WTC11 (cell line): ENCODE measurements around the gene TFF3. TPM values are rescaled to one million over a fixed set of nuclear protein-coding genes. Genes with fewer than 3 reads are reported as not detected.

Source experiments
- ATAC-seq: fragments of 200-7000 bp; cut with Tn5 transposase; 2 replicates; pipeline ENCODE4 v1.10.0; 2021; ENCODE audit warnings: mild to moderate bottlenecking, moderate library complexity
- CTCF ChIA-PET: fragments of 300-600 bp; sonication (Branson Sonifier 250); formaldehyde crosslinking; loops from one replicate; lab custom pipeline; 2021; ENCODE audit warnings: antibody characterized with exemption; lab: Charles Lee
- POLR2A ChIA-PET: fragments of 350-600 bp; sonication (Branson Sonifier 250); formaldehyde crosslinking; loops from one replicate; lab custom pipeline; 2021; ENCODE audit warnings: antibody characterized with exemption; lab: Charles Lee
- DNase-seq: peaks from one replicate; pipeline ENCODE4 v3.0.0; 2021; ENCODE audit warnings: low spot score
- H3K27ac Mint-ChIP-seq: 2 replicates; pipeline ENCODE4 v1.8.0; 2021; ENCODE audit warnings: mixed read lengths
- H3K27me3 Mint-ChIP-seq: 2 replicates; pipeline ENCODE4 v1.8.0; 2021; ENCODE audit warnings: low read depth, mild to moderate bottlenecking, moderate library complexity, mixed read lengths
- H3K36me3 Mint-ChIP-seq: 2 replicates; pipeline ENCODE4 v1.8.0; 2021; ENCODE audit warnings: mixed read lengths
- H3K4me1 Mint-ChIP-seq: 2 replicates; pipeline ENCODE4 v1.8.0; 2022; ENCODE audit warnings: mixed read lengths
- H3K4me3 Mint-ChIP-seq: 2 replicates; pipeline ENCODE4 v1.8.0; 2021; ENCODE audit warnings: mild to moderate bottlenecking, moderate library complexity, mixed read lengths
- H3K9me3 Mint-ChIP-seq: 2 replicates; pipeline ENCODE4 v1.8.0; 2021; ENCODE audit warnings: mixed read lengths
- FOXP1 ChIP-seq: sonication (generic); formaldehyde crosslinking; IDR thresholded peaks from 2 replicates; pipeline ENCODE4 v1.8.0; 2022; ENCODE audit warnings: missing genetic modification reagents, mild to moderate bottlenecking, moderate library complexity, borderline replicate concordance
- IRF2 ChIP-seq: sonication (generic); formaldehyde crosslinking; IDR thresholded peaks from 2 replicates; pipeline ENCODE4 v1.8.0; 2022; ENCODE audit warnings: low read depth, missing genetic modification reagents, borderline replicate concordance
- JUN ChIP-seq: sonication (generic); formaldehyde crosslinking; IDR thresholded peaks from 2 replicates; pipeline ENCODE4 v1.8.0; 2023; ENCODE audit warnings: mild to moderate bottlenecking, missing genetic modification reagents
- NR2C2 ChIP-seq: sonication (generic); formaldehyde crosslinking; IDR thresholded peaks from 2 replicates; pipeline ENCODE4 v1.8.0; 2022; ENCODE audit warnings: mild to moderate bottlenecking, missing genetic modification reagents
- OVOL2 ChIP-seq: fragments of 250-450 bp; sonication (Bioruptor Pico); IDR thresholded peaks from 2 replicates; pipeline ENCODE4 v1.9.0; 2021; ENCODE audit warnings: mild to moderate bottlenecking, borderline replicate concordance
- SMAD3 ChIP-seq: sonication (generic); formaldehyde crosslinking; IDR thresholded peaks from 2 replicates; pipeline ENCODE4 v1.8.0; 2022; ENCODE audit warnings: missing genetic modification reagents, mild to moderate bottlenecking, borderline replicate concordance
- TEAD4 ChIP-seq: sonication (generic); formaldehyde crosslinking; IDR thresholded peaks from 2 replicates; pipeline ENCODE4 v1.8.0; 2022; ENCODE audit warnings: mild to moderate bottlenecking, missing genetic modification reagents
- ZBTB21 ChIP-seq: sonication (generic); formaldehyde crosslinking; IDR thresholded peaks from 2 replicates; pipeline ENCODE4 v1.8.1; 2023; ENCODE audit warnings: mild to moderate bottlenecking, missing genetic modification reagents, borderline replicate concordance
- ZNF263 ChIP-seq: sonication (generic); formaldehyde crosslinking; IDR thresholded peaks from 2 replicates; pipeline ENCODE4 v1.8.1; 2022; ENCODE audit warnings: low read depth, mild to moderate bottlenecking, moderate library complexity, missing genetic modification reagents
- ZNF396 ChIP-seq: fragments of 250-450 bp; sonication (Bioruptor Pico); IDR thresholded peaks from 2 replicates; pipeline ENCODE4 v1.8.0; 2021; ENCODE audit warnings: mild to moderate bottlenecking, moderate library complexity, borderline replicate concordance
- ZNF671 ChIP-seq: fragments of 250-450 bp; sonication (Bioruptor Pico); IDR thresholded peaks from 2 replicates; pipeline ENCODE4 v1.8.0; 2021; ENCODE audit warnings: mild to moderate bottlenecking
- total RNA-seq: library from RNA; stranded (reverse); gene quantifications from 3 replicates; pipeline ENCODE4 v1.2.3, GENCODE V29; 2021
- TF ChIP-seq, protein P1 (sequence below): fragments of 250-450 bp; sonication (Bioruptor Pico); IDR thresholded peaks from 2 replicates; pipeline ENCODE4 v1.9.0; 2021; ENCODE audit warnings: mild to moderate bottlenecking, borderline replicate concordance
- TF ChIP-seq, protein P2 (sequence below): sonication (generic); formaldehyde crosslinking; conservative IDR thresholded peaks from 2 replicates; pipeline ENCODE4 v1.8.1; 2023; ENCODE audit warnings: mild to moderate bottlenecking, low read depth, missing genetic modification reagents, moderate library complexity
- TF ChIP-seq, protein P3 (sequence below): fragments of 250-450 bp; sonication (Bioruptor Pico); IDR thresholded peaks from 2 replicates; pipeline ENCODE4 v1.9.0; 2021; ENCODE audit warnings: mild to moderate bottlenecking
- TF ChIP-seq, protein P4 (sequence below): sonication (generic); formaldehyde crosslinking; IDR thresholded peaks from 2 replicates; pipeline ENCODE4 v1.8.1; 2023; ENCODE audit warnings: mild to moderate bottlenecking, missing genetic modification reagents, borderline replicate concordance
- TF ChIP-seq, protein P5 (sequence below): sonication (generic); formaldehyde crosslinking; IDR thresholded peaks from 2 replicates; pipeline ENCODE4 v1.8.1; 2023; ENCODE audit warnings: mild to moderate bottlenecking, missing genetic modification reagents, moderate library complexity
- TF ChIP-seq, protein P6 (sequence below): sonication (generic); formaldehyde crosslinking; IDR thresholded peaks from 2 replicates; pipeline ENCODE4 v1.8.1; 2022; ENCODE audit warnings: low read depth, missing genetic modification reagents, borderline replicate concordance
- TF ChIP-seq, protein P7 (sequence below): sonication (generic); formaldehyde crosslinking; IDR thresholded peaks from 2 replicates; pipeline ENCODE4 v1.8.0; 2022; ENCODE audit warnings: mild to moderate bottlenecking, missing genetic modification reagents
- TF ChIP-seq, protein P8 (sequence below): sonication (generic); formaldehyde crosslinking; IDR thresholded peaks from 2 replicates; pipeline ENCODE4 v1.8.0; 2023; ENCODE audit warnings: missing genetic modification reagents
- TF ChIP-seq, protein P9 (sequence below): sonication (generic); formaldehyde crosslinking; IDR thresholded peaks from 2 replicates; pipeline ENCODE4 v1.8.1; 2022; ENCODE audit warnings: mild to moderate bottlenecking, moderate library complexity, missing genetic modification reagents

The TFF3 gene
- total RNA-seq, 1 experiment from 2014 or later, result 4.2 TPM

DNA sequence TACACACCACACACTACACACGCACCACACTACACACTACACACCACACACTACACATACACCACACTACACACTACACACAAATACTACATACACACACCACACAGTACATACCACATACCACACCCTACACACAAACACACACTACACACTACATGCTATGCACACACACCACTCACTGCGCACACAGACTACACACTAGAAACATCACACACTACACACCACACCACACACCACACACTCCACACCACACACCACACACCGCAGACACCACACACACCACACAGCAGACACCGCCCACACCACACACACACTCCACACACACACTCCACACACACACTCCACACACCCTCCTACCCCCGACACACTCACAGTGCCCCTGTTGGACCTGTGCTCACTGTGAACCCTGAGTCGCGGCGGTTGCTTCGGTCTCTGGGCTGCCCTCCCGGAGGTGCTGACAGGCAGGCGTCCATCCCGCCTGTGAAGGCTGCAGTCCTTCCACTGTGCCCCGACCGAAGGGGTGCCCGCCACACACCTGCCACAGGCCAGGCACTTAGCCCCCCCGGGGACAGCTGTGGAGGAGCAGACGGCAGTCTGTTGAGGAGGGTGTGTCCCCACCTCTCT lies 21.4 kb downstream of the TFF3 start:
- DNase-seq (peak; percentile 9), ATAC-seq (no peak)
- ChIA-PET CTCF (no interaction called here), POLR2A (no interaction called here)
- TF ChIP-seq, protein P1, sequence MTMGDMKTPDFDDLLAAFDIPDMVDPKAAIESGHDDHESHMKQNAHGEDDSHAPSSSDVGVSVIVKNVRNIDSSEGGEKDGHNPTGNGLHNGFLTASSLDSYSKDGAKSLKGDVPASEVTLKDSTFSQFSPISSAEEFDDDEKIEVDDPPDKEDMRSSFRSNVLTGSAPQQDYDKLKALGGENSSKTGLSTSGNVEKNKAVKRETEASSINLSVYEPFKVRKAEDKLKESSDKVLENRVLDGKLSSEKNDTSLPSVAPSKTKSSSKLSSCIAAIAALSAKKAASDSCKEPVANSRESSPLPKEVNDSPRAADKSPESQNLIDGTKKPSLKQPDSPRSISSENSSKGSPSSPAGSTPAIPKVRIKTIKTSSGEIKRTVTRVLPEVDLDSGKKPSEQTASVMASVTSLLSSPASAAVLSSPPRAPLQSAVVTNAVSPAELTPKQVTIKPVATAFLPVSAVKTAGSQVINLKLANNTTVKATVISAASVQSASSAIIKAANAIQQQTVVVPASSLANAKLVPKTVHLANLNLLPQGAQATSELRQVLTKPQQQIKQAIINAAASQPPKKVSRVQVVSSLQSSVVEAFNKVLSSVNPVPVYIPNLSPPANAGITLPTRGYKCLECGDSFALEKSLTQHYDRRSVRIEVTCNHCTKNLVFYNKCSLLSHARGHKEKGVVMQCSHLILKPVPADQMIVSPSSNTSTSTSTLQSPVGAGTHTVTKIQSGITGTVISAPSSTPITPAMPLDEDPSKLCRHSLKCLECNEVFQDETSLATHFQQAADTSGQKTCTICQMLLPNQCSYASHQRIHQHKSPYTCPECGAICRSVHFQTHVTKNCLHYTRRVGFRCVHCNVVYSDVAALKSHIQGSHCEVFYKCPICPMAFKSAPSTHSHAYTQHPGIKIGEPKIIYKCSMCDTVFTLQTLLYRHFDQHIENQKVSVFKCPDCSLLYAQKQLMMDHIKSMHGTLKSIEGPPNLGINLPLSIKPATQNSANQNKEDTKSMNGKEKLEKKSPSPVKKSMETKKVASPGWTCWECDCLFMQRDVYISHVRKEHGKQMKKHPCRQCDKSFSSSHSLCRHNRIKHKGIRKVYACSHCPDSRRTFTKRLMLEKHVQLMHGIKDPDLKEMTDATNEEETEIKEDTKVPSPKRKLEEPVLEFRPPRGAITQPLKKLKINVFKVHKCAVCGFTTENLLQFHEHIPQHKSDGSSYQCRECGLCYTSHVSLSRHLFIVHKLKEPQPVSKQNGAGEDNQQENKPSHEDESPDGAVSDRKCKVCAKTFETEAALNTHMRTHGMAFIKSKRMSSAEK (CRISPR knock-in tag), result no peak
- TF ChIP-seq OVOL2 (no peak), SMAD3 (CRISPR knock-in tag) (no peak), JUN (CRISPR knock-in tag) (no peak), IRF2 (no peak), ZNF671 (CRISPR knock-in tag) (no peak), ZNF396 (CRISPR knock-in tag) (no peak), NR2C2 (CRISPR knock-in tag) (no peak), ZBTB21 (CRISPR knock-in tag) (no peak), ZNF263 (no peak), TEAD4 (CRISPR knock-in tag) (no peak), FOXP1 (no peak)
- TF ChIP-seq, protein P2, sequence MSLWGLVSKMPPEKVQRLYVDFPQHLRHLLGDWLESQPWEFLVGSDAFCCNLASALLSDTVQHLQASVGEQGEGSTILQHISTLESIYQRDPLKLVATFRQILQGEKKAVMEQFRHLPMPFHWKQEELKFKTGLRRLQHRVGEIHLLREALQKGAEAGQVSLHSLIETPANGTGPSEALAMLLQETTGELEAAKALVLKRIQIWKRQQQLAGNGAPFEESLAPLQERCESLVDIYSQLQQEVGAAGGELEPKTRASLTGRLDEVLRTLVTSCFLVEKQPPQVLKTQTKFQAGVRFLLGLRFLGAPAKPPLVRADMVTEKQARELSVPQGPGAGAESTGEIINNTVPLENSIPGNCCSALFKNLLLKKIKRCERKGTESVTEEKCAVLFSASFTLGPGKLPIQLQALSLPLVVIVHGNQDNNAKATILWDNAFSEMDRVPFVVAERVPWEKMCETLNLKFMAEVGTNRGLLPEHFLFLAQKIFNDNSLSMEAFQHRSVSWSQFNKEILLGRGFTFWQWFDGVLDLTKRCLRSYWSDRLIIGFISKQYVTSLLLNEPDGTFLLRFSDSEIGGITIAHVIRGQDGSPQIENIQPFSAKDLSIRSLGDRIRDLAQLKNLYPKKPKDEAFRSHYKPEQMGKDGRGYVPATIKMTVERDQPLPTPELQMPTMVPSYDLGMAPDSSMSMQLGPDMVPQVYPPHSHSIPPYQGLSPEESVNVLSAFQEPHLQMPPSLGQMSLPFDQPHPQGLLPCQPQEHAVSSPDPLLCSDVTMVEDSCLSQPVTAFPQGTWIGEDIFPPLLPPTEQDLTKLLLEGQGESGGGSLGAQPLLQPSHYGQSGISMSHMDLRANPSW (CRISPR knock-in tag), result no peak
- TF ChIP-seq, protein P3, sequence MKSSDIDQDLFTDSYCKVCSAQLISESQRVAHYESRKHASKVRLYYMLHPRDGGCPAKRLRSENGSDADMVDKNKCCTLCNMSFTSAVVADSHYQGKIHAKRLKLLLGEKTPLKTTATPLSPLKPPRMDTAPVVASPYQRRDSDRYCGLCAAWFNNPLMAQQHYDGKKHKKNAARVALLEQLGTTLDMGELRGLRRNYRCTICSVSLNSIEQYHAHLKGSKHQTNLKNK (CRISPR knock-in tag), result no peak
- TF ChIP-seq, protein P4, sequence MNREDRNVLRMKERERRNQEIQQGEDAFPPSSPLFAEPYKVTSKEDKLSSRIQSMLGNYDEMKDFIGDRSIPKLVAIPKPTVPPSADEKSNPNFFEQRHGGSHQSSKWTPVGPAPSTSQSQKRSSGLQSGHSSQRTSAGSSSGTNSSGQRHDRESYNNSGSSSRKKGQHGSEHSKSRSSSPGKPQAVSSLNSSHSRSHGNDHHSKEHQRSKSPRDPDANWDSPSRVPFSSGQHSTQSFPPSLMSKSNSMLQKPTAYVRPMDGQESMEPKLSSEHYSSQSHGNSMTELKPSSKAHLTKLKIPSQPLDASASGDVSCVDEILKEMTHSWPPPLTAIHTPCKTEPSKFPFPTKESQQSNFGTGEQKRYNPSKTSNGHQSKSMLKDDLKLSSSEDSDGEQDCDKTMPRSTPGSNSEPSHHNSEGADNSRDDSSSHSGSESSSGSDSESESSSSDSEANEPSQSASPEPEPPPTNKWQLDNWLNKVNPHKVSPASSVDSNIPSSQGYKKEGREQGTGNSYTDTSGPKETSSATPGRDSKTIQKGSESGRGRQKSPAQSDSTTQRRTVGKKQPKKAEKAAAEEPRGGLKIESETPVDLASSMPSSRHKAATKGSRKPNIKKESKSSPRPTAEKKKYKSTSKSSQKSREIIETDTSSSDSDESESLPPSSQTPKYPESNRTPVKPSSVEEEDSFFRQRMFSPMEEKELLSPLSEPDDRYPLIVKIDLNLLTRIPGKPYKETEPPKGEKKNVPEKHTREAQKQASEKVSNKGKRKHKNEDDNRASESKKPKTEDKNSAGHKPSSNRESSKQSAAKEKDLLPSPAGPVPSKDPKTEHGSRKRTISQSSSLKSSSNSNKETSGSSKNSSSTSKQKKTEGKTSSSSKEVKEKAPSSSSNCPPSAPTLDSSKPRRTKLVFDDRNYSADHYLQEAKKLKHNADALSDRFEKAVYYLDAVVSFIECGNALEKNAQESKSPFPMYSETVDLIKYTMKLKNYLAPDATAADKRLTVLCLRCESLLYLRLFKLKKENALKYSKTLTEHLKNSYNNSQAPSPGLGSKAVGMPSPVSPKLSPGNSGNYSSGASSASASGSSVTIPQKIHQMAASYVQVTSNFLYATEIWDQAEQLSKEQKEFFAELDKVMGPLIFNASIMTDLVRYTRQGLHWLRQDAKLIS, result no peak
- TF ChIP-seq, protein P5, sequence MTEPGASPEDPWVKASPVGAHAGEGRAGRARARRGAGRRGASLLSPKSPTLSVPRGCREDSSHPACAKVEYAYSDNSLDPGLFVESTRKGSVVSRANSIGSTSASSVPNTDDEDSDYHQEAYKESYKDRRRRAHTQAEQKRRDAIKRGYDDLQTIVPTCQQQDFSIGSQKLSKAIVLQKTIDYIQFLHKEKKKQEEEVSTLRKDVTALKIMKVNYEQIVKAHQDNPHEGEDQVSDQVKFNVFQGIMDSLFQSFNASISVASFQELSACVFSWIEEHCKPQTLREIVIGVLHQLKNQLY (CRISPR knock-in tag), result no peak
- TF ChIP-seq, protein P6, sequence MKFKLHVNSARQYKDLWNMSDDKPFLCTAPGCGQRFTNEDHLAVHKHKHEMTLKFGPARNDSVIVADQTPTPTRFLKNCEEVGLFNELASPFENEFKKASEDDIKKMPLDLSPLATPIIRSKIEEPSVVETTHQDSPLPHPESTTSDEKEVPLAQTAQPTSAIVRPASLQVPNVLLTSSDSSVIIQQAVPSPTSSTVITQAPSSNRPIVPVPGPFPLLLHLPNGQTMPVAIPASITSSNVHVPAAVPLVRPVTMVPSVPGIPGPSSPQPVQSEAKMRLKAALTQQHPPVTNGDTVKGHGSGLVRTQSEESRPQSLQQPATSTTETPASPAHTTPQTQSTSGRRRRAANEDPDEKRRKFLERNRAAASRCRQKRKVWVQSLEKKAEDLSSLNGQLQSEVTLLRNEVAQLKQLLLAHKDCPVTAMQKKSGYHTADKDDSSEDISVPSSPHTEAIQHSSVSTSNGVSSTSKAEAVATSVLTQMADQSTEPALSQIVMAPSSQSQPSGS (CRISPR knock-in tag), result no peak
- TF ChIP-seq, protein P7, sequence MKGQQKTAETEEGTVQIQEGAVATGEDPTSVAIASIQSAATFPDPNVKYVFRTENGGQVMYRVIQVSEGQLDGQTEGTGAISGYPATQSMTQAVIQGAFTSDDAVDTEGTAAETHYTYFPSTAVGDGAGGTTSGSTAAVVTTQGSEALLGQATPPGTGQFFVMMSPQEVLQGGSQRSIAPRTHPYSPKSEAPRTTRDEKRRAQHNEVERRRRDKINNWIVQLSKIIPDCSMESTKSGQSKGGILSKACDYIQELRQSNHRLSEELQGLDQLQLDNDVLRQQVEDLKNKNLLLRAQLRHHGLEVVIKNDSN (CRISPR knock-in tag), result no peak
- TF ChIP-seq, protein P8, sequence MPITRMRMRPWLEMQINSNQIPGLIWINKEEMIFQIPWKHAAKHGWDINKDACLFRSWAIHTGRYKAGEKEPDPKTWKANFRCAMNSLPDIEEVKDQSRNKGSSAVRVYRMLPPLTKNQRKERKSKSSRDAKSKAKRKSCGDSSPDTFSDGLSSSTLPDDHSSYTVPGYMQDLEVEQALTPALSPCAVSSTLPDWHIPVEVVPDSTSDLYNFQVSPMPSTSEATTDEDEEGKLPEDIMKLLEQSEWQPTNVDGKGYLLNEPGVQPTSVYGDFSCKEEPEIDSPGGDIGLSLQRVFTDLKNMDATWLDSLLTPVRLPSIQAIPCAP (CRISPR knock-in tag), result no peak
- TF ChIP-seq, protein P9, sequence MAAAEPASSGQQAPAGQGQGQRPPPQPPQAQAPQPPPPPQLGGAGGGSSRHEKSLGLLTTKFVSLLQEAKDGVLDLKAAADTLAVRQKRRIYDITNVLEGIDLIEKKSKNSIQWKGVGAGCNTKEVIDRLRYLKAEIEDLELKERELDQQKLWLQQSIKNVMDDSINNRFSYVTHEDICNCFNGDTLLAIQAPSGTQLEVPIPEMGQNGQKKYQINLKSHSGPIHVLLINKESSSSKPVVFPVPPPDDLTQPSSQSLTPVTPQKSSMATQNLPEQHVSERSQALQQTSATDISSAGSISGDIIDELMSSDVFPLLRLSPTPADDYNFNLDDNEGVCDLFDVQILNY (CRISPR knock-in tag), result no peak
- peaks cover 6% of the 10 kb centered on the region for H3K9me3 Mint-ChIP-seq
- no peak overlapping the region for H3K4me3 Mint-ChIP-seq
- no peak overlapping the region for H3K27ac Mint-ChIP-seq
- H3K27me3 Mint-ChIP-seq, result no peaks in the 10 kb centered on the region
- H3K36me3 Mint-ChIP-seq, result peaks cover 6% of the 10 kb centered on the region
- H3K4me1 Mint-ChIP-seq, result peaks cover 11% of the 10 kb centered on the region
